Ishikawa (cell line): ENCODE measurements around the gene RBMXL3.

Experiments
- CEBPB ChIP-seq: IDR thresholded peaks from 2 replicates; pipeline ENCODE4 v1.6.1; 2012
- CREB1 ChIP-seq: IDR thresholded peaks from 2 replicates; pipeline ENCODE4 v1.6.1; 2012; ENCODE audit warnings: low read depth
- EGR1 ChIP-seq: IDR thresholded peaks from 2 replicates; pipeline ENCODE4 v1.6.1; 2012
- EP300 ChIP-seq: IDR thresholded peaks from 2 replicates; pipeline ENCODE4 v1.6.1; 2012; ENCODE audit warnings: borderline replicate concordance
- FOXM1 ChIP-seq: IDR thresholded peaks from 2 replicates; pipeline ENCODE4 v1.6.1; 2012; ENCODE audit warnings: low read depth, borderline replicate concordance
- MAX ChIP-seq: IDR thresholded peaks from 2 replicates; pipeline ENCODE4 v1.6.1; 2012
- NFIC ChIP-seq: IDR thresholded peaks from 2 replicates; pipeline ENCODE4 v1.6.1; 2012
- RAD21 ChIP-seq: IDR thresholded peaks from 2 replicates; pipeline ENCODE4 v1.6.1; 2012; ENCODE audit warnings: low read depth
- REST ChIP-seq: IDR thresholded peaks from 2 replicates; pipeline ENCODE4 v1.6.1; 2012; ENCODE audit warnings: low read depth, mild to moderate bottlenecking
- TAF1 ChIP-seq: IDR thresholded peaks from 2 replicates; pipeline ENCODE4 v1.6.1; 2012; ENCODE audit warnings: low read depth, mild to moderate bottlenecking
- TCF12 ChIP-seq: IDR thresholded peaks from 2 replicates; pipeline ENCODE4 v1.6.1; 2012; ENCODE audit warnings: low read depth
- TEAD4 ChIP-seq: IDR thresholded peaks from 2 replicates; pipeline ENCODE4 v1.6.1; 2012
- USF1 ChIP-seq: IDR thresholded peaks from 2 replicates; pipeline ENCODE4 v1.6.1; 2012
- YY1 ChIP-seq: IDR thresholded peaks from 2 replicates; pipeline ENCODE4 v1.6.1; 2012; ENCODE audit warnings: low read depth
- ZBTB7A ChIP-seq: IDR thresholded peaks from 2 replicates; pipeline ENCODE4 v1.6.1; 2012; ENCODE audit warnings: low read depth

RBMXL3 gene

GRCh38 chrX:115189110-115189509 is at the start of gene RBMXL3:
Gene RBMXL3, plus strand, starts transcription at chrX:115189410. Its CDS starts 32 bp downstream, at chrX:115189442.
- TF ChIP-seq REST, result no peak
- TF ChIP-seq CEBPB, result no peak
- no peak for TF ChIP-seq RAD21
- no peak for TF ChIP-seq NFIC
- TF ChIP-seq MAX, result no peak
- TF ChIP-seq USF1, result no peak

GRCh38 chrX:115142057-115142456 is 47.2 kb upstream of the RBMXL3 start:
- peak; percentile 72 for TF ChIP-seq REST
- no peak for TF ChIP-seq RAD21
- no peak for TF ChIP-seq FOXM1
- TF ChIP-seq MAX, result no peak
- TF ChIP-seq CEBPB, result no peak

GRCh38 chrX:115147220-115147619 is 42.0 kb upstream of the RBMXL3 start:
- TF ChIP-seq RAD21 (peak; percentile 41), NFIC (no peak)

GRCh38 chrX:115173181-115173580 is 16.0 kb upstream of the RBMXL3 start:
- TF ChIP-seq EP300, result no peak
- TF ChIP-seq RAD21, result no peak
- TF ChIP-seq ZBTB7A, result no peak
- TF ChIP-seq TEAD4, result no peak
- no peak for TF ChIP-seq REST
- no peak for TF ChIP-seq USF1
- no peak for TF ChIP-seq MAX
- TF ChIP-seq TAF1, result no peak
- TF ChIP-seq YY1, result no peak
- no peak for TF ChIP-seq EGR1
- no peak for TF ChIP-seq TCF12
- TF ChIP-seq CEBPB, result no peak
- TF ChIP-seq FOXM1, result no peak

GRCh38 chrX:115174548-115174947 is 14.7 kb upstream of the RBMXL3 start:
- TF ChIP-seq RAD21, result no peak
- TF ChIP-seq TAF1, result no peak
- TF ChIP-seq TCF12, result no peak
- TF ChIP-seq CEBPB, result no peak
- no peak for TF ChIP-seq MAX
- TF ChIP-seq REST, result no peak
- TF ChIP-seq ZBTB7A, result no peak
- no peak for TF ChIP-seq EGR1
- TF ChIP-seq YY1, result no peak
- no peak for TF ChIP-seq CREB1
- TF ChIP-seq NFIC, result no peak
- TF ChIP-seq USF1, result no peak
- TF ChIP-seq EP300, result no peak
- no peak for TF ChIP-seq TEAD4
- no peak for TF ChIP-seq FOXM1
